SH-SY5Y (cell line): ENCODE data around the gene BRINP3.

Experiments
- GATA2 ChIP-seq: IDR thresholded peaks from 2 replicates; pipeline ENCODE4 v1.6.1; 2011; ENCODE audit warnings: mild to moderate bottlenecking, low read depth, low read length
- GATA3 ChIP-seq: IDR thresholded peaks from 2 replicates; pipeline ENCODE4 v1.6.1; 2011; ENCODE audit warnings: low read depth, mild to moderate bottlenecking, low read length, moderate library complexity

- TF ChIP-seq GATA2 (no peak), GATA3 (no peak)
Measured at GRCh38 chr1:190399233-190399632, 78.4 kb downstream of the BRINP3 start.
